ENCODE measurements around the gene PLCH1. TPM values are rescaled to one million over a fixed set of nuclear protein-coding genes. Genes with fewer than 3 reads are reported as not detected.

Gene PLCH1
- total and polyA plus RNA-seq, 9 donors, result 0.04 to 6.3 (median 0.79) TPM

DNA sequence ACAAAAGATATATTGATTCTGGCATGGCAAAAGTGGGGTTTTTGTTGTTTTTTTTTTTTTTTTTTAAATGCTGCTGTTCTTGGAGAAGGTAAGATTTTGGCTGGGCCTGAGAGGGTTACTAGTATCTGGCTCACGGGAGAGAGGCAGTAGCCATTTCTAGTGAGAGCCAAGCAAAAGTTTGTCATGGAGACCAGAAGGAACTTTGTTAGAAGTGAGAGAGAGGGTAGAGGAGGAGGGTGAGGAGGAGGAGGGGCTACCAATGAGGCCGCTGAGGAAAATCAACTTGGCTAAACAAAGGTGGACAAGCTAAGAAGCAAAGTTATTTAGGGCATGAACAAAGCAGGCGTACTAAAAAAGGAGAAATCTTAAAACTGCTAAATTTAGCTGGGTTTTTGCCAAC lies 402.5 kb downstream of the PLCH1 start:
- WGBS, 3 donors, result 19 to 34% (median 20%) methylated on average over 3 of the region's 3 CpGs
- no peak for TF ChIP-seq POLR2A (IDR thresholded peaks at IDR 0.05)
- TF ChIP-seq EP300 (IDR thresholded peaks at IDR 0.05), result no peak
- no peak for DNase-seq
- Histone ChIP-seq H3K4me1 (ENCODE audit: insufficient read depth) (no peaks in the 10 kb centered on the region), H3K9me3 (no peaks in the 10 kb centered on the region), H3K36me3 (no peaks in the 10 kb centered on the region), H3K4me3 (no peak overlapping the region), H3K27me3 (no peaks in the 10 kb centered on the region), H3K27ac (no peak overlapping the region)
- intact Hi-C loops (cut with DNase I), result no loop called here

DNA sequence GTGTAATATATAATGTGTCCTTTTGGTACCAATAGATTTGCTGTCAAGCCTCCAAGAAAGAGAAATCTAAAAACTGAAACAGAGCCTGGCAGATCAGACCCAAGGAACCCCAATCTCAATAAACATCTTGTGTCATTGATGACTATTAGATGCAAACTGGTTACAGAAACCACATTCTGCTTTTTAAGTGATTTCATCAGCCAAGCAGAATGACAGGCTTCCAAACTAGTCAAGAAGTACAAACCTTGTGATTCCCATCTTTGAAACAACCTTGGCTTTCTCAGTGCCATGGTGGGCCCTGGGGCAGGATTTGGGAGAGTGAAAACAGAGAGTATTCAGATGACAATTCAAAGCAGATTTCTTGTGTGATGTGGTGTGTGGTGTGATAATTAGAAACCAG lies 405.8 kb downstream of the PLCH1 start:
- Histone ChIP-seq H3K4me3 (no peak overlapping the region), H3K4me1 (ENCODE audit: insufficient read depth) (no peaks in the 10 kb centered on the region), H3K36me3 (no peaks in the 10 kb centered on the region), H3K9me3 (no peaks in the 10 kb centered on the region), H3K27me3 (no peaks in the 10 kb centered on the region), H3K27ac (no peak overlapping the region)
- DNase-seq, result no peak
- intact Hi-C loops (cut with DNase I), result no loop called here
- TF ChIP-seq EP300 (IDR thresholded peaks at IDR 0.05) (no peak), POLR2A (IDR thresholded peaks at IDR 0.05) (no peak)
- TF ChIP-seq, protein P1, sequence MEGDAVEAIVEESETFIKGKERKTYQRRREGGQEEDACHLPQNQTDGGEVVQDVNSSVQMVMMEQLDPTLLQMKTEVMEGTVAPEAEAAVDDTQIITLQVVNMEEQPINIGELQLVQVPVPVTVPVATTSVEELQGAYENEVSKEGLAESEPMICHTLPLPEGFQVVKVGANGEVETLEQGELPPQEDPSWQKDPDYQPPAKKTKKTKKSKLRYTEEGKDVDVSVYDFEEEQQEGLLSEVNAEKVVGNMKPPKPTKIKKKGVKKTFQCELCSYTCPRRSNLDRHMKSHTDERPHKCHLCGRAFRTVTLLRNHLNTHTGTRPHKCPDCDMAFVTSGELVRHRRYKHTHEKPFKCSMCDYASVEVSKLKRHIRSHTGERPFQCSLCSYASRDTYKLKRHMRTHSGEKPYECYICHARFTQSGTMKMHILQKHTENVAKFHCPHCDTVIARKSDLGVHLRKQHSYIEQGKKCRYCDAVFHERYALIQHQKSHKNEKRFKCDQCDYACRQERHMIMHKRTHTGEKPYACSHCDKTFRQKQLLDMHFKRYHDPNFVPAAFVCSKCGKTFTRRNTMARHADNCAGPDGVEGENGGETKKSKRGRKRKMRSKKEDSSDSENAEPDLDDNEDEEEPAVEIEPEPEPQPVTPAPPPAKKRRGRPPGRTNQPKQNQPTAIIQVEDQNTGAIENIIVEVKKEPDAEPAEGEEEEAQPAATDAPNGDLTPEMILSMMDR (IDR thresholded peaks at IDR 0.05), result no peak

DNA sequence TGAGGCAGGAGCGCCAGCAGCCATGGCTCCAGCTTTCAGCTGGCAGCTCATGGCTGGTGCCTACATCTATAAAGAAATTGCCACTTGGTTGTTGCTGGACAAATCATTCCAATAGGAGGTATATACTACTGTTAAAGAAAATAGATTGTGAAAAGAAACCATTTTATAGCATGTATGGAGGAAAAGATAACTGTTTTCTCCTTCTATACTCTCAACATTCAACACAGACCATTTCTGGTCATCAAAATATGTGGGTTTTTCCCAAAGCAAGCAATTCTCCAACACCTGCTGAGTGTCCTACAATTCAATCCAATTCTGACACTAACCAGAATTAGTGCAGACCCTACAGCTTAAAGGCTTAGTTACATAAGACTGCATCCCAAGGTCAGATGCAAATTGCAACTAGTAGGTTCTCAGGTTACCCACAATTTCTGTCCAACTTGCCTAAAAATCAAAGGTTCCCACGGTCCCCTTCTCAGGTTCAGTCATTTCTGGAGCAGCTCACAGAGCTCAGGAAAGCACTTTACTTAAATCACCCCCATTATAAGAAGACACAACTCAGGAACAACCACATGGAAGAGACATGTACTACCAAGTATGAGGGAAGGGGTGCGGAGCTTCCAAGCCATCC lies 409.0 kb downstream of the PLCH1 start:
- Histone ChIP-seq H3K9me3 (no peaks in the 10 kb centered on the region), H3K36me3 (no peaks in the 10 kb centered on the region), H3K27me3 (no peaks in the 10 kb centered on the region), H3K4me1 (ENCODE audit: insufficient read depth) (no peaks in the 10 kb centered on the region), H3K4me3 (no peak overlapping the region), H3K27ac (no peak overlapping the region)
- no peak for DNase-seq
- TF ChIP-seq, protein P1 (IDR thresholded peaks at IDR 0.05), result no peak
- TF ChIP-seq POLR2A (IDR thresholded peaks at IDR 0.05) (no peak), EP300 (IDR thresholded peaks at IDR 0.05) (no peak)
- 80 to 87% (median 82%) methylated on average over 3 of the region's 3 CpGs for WGBS, 3 donors
- intact Hi-C loops (cut with DNase I), result no loop called here

DNA sequence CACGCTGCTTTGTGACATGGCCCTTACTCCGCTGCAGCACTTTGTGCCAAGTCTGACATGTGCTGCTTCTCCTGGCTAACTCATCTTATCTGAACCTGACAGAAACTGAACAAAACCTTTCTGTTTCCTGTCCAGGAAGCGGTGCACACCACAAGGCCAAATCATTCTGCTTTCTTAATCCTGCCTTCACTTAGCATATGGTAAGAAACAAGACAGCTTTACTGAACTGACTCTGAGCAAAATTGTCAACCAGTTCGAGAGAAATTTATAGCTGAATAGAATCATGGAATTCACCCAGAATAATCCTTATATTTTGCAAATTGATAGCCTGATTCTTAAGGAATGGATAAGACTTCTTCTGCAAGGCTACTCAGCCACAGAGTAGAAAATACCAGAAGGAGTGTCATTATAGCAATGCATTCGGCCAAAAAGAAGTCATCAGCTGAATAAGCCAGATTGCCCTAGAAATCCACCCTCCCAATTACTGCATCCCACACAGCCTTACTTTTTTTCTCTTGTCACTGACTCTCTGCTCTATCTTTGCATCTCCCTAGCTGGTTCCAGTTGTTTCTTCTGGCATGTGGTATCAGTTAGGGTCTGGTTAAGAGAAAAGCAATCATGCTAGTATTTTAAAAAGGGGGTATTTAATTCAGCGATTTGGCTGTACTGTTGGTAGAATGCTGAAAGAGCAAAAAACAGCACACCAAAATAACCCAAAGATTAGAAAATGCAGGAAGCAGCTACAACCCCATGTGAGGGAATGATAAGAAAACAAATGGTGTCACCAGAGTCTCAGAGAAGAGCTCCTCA lies 409.8 kb downstream of the PLCH1 start:
- 21 to 26% (median 25%) methylated on average over 6 of the region's 6 CpGs for WGBS, 3 donors
- no peak for TF ChIP-seq POLR2A (IDR thresholded peaks at IDR 0.05)
- TF ChIP-seq EP300 (IDR thresholded peaks at IDR 0.05), result no peak
- TF ChIP-seq, protein P1 (IDR thresholded peaks at IDR 0.05), result no peak
- no peaks in the 10 kb centered on the region for H3K27me3 ChIP-seq
- H3K4me1 ChIP-seq (ENCODE audit: insufficient read depth), result no peaks in the 10 kb centered on the region
- intact Hi-C loops (cut with DNase I), result no loop called here
- H3K9me3 ChIP-seq, result no peaks in the 10 kb centered on the region
- no peaks in the 10 kb centered on the region for H3K36me3 ChIP-seq
- no peak overlapping the region for H3K27ac ChIP-seq
- no peak overlapping the region for H3K4me3 ChIP-seq
- no peak for DNase-seq

Data from ovary (tissue), 9 donors.